Brain microvascular endothelial cell (primary cell): ENCODE data around the gene USP10.

Experiments
- DNase-seq: peaks from one replicate; pipeline ENCODE4 v3.0.0-alpha.2; 2020
- H3K27ac ChIP-seq: fragments of 250-450 bp; sonication (Bioruptor Pico); 2 replicates; pipeline ENCODE4 v1.5.1; 2020; ENCODE audit warnings: mild to moderate bottlenecking, moderate library complexity
- H3K27me3 ChIP-seq: fragments of 250-450 bp; sonication (Bioruptor Pico); replicated peaks from 2 replicates; pipeline ENCODE4 v1.5.1; 2020; ENCODE audit warnings: mild to moderate bottlenecking
- H3K36me3 ChIP-seq: fragments of 250-450 bp; sonication (Bioruptor Pico); replicated peaks from 2 replicates; pipeline ENCODE4 v1.5.1; 2020; ENCODE audit warnings: mild to moderate bottlenecking
- H3K4me3 ChIP-seq: 2 replicates; pipeline ENCODE4 v1.5.1; 2011; ENCODE audit warnings: low read depth, mild to moderate bottlenecking, control low read depth, low read length, moderate library complexity
- CTCF ChIP-seq: IDR thresholded peaks from 2 replicates; pipeline ENCODE4 v1.5.1; 2011; ENCODE audit warnings: low read depth, mild to moderate bottlenecking, moderate library complexity, low read length, control low read depth, inconsistent platforms; ENCODE audit errors: missing control alignments
- in situ Hi-C: cut with HindIII; loops from 2 replicates; pipeline ENCODE4 v1.10.0; 2017; ENCODE audit warnings: low sequenced_read_pairs, low pct_ligation_motif_present

The USP10 gene

GRCh38 chr16:84739349-84740124 is 39.7 kb downstream of the USP10 start:
- in situ Hi-C loops, result loop anchor here (25.0 kb wide), 1 partner anchor 127 kb away; the partner anchor contains the start of gene COTL1
- no peak overlapping the region for H3K4me3 ChIP-seq
- peak; percentile 89 for DNase-seq
- H3K36me3 ChIP-seq, result no peaks in the 10 kb centered on the region
- H3K27ac ChIP-seq, result peak overlapping the region; percentile 84
- H3K27me3 ChIP-seq, result no peaks in the 10 kb centered on the region
- TF ChIP-seq CTCF, result no peak

GRCh38 chr16:84740596-84741116 is 40.9 kb downstream of the USP10 start:
- in situ Hi-C loops, result loop anchor here (25.0 kb wide), 1 partner anchor 128 kb away; the partner anchor contains the start of gene COTL1

GRCh38 chr16:84741340-84741830 is 41.6 kb downstream of the USP10 start:
- peaks cover 6% of the 10 kb centered on the region for H3K36me3 ChIP-seq
- no peaks in the 10 kb centered on the region for H3K27me3 ChIP-seq
- H3K4me3 ChIP-seq, result no peak overlapping the region
- in situ Hi-C loops, result loop anchor here (25.0 kb wide), 1 partner anchor 129 kb away; the partner anchor contains the start of gene COTL1
- no peak overlapping the region for H3K27ac ChIP-seq
- no peak for DNase-seq
- TF ChIP-seq CTCF, result no peak

More at GRCh38 chr16:84740596-84741116, 40.9 kb downstream of the USP10 start:
- Histone ChIP-seq H3K27ac (no peak overlapping the region), H3K27me3 (no peaks in the 10 kb centered on the region), H3K4me3 (no peak overlapping the region), H3K36me3 (peaks cover 5% of the 10 kb centered on the region)
- no peak for TF ChIP-seq CTCF
- DNase-seq, result no peak

DNA sequence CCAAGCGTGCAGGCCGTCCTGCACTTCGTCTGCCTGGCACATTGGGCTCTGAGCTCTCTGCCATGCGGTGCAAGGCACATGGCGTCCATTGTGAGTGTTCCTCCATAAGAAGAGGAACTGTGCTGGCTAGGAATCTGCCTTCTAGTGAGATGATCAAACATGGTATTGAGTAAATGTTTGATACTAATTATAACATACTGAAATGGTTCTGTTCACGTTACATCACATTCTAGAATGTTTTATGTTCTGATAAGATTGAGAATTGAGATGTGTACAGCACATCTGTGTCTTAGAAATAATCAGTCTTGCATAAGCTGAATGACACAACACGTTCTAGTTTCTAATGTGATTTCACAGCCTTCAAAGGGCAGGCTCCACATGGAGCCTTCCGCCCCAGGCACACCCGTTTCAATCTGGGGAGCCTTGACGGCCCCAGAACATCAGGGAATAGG is 42.9 kb downstream of the USP10 start:
- no peaks in the 10 kb centered on the region for H3K27me3 ChIP-seq
- no peak for TF ChIP-seq CTCF
- H3K36me3 ChIP-seq, result peaks cover 9% of the 10 kb centered on the region
- H3K4me3 ChIP-seq, result no peak overlapping the region
- in situ Hi-C loops, result loop anchor here (25.0 kb wide), 1 partner anchor 130 kb away; the partner anchor contains the start of gene COTL1
- no peak overlapping the region for H3K27ac ChIP-seq
- DNase-seq, result no peak

- no peak for DNase-seq
- no peak for TF ChIP-seq CTCF
- H3K36me3 ChIP-seq, result peaks cover 9% of the 10 kb centered on the region
- H3K27me3 ChIP-seq, result no peaks in the 10 kb centered on the region
- no peak overlapping the region for H3K27ac ChIP-seq
- in situ Hi-C loops, result loop anchor here (25.0 kb wide), 1 partner anchor 134 kb away; the partner anchor contains the start of gene COTL1
- no peak overlapping the region for H3K4me3 ChIP-seq
Observed at GRCh38 chr16:84746231-84746630, 46.4 kb downstream of the USP10 start.
